Stimulated activated CD4-positive, alpha-beta T cell treated with anti-CD3 and anti-CD28 coated beads, Interleukin-4, amount 100 ng/mL, for 24 hours (primary cell): ENCODE data around the gene DHDDS.
A peak's percentile ranks its signal among the peaks of the same experiment; 100 is the strongest.
"Not testable (repeated sequence)": the region's sequence is repeated elsewhere in the genome, so short reads cannot be mapped to it uniquely, and the experiment has no call there.

Experiments
- DNase-seq: peaks from one replicate; pipeline ENCODE4 v3.0.0-alpha.2; 2020

Gene DHDDS, protein sequence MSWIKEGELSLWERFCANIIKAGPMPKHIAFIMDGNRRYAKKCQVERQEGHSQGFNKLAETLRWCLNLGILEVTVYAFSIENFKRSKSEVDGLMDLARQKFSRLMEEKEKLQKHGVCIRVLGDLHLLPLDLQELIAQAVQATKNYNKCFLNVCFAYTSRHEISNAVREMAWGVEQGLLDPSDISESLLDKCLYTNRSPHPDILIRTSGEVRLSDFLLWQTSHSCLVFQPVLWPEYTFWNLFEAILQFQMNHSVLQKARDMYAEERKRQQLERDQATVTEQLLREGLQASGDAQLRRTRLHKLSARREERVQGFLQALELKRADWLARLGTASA

DNA sequence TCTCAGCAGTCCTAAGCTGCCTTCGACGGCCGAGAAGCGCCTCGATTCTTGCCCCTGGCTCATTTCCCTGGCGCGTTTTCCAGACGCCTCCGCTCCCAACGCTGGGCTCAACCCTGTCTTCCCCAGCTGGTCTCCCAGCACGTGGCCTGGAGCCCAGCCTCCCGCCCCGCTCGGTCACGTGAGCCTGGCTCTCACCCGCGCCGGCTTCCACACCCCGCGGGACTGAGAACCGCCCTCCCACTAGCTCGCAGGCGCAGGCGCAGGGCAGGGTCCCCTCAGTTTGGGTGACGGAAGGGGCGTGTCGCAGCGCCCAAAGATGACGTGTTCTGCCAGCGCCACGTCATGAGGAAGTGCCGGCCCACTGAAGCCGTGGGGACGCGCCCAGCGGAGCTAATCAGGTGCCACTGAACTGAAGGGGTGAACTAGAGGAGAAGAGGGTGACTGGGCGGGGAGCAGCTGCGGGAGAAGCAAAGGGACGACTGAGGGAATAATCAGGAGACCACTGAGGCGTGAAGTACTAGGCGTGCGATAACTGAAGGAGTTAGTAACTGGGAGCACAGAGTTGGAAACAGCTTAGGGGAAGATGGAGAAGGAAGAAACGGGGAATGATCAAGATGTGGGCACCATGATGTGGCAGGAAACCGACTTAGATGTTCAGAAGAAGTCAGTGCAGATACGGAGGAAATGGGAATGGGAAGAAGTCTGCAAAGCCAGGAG is at the start of gene DHDDS:
Gene DHDDS (plus strand): TSS at position 343 of the 717 bp plus-strand sequence. CDS start 625 bp downstream, outside the sequence.
- peak; percentile 98 for DNase-seq

DNA sequence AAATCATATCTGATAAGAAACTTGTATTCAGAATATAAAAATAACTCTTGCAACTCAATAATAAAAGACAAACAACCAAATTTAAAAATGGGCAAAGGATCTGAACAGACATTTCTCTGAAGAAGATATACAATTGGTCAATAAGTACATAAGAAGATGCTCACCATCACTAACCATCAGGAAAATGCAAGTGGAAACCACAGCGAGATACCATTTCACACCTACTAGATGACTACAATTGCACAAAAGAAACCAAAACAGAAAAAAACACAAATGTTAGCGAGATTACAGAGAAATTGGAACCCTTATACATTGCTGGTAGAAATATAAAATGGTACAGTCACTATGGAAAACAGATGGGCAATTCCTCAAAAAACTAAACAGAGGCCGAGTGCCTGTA is 48.0 kb upstream of the DHDDS start:
- no peak for DNase-seq

DNA sequence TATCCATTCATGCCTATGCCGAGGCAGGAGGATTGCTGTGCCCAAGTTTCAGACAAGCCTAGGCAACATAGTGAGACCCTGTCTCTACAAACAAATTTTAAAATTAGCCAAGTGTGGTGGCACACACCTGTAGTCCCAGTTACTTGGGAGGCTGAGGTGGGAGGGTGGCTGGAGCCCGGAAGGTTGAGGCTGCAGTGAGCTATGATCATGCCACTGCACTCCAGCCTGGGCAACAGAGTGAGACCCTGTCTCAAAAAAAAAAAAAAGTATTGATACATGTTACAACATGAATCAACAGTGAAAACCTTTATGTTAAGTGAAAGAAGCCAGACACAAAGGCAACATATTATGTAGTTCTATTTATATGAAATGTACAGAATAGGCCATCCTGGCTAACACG is 47.1 kb upstream of the DHDDS start:
- not testable (repeated sequence) for DNase-seq

GRCh38 chr1:26387447-26387846 is 44.7 kb upstream of the DHDDS start:
- DNase-seq: no peak

DNA sequence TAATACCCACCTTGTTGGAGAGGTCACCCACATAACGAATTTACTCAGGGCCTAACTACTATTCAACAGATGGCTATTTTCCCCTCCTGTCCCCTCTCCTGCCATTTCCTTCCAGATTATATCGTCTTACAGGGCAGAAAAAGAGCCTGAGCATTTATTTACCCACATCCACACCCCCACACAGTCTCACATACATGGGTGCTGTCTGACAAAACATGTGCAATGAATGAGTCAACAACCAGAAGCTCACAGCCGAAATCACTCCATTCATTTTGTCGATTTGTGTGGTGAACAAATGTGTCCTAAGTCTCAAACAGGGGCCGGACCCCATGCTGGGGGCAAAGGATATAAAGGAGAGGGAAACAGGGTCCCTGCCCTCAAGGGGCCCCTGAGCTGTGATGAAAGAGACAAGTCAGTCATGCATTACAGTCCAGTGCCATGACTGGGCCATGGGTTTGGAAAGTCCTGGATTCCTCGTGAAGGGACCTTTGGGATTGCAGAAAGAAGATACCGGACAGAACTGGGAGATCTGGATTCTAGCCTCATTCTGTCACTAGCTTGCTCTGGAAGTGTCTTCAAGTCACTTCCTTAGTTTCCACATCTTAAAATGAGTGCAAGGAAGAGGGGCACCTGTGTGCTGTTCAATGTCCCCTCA is 43.2 kb upstream of the DHDDS start:
- no peak for DNase-seq

DNA sequence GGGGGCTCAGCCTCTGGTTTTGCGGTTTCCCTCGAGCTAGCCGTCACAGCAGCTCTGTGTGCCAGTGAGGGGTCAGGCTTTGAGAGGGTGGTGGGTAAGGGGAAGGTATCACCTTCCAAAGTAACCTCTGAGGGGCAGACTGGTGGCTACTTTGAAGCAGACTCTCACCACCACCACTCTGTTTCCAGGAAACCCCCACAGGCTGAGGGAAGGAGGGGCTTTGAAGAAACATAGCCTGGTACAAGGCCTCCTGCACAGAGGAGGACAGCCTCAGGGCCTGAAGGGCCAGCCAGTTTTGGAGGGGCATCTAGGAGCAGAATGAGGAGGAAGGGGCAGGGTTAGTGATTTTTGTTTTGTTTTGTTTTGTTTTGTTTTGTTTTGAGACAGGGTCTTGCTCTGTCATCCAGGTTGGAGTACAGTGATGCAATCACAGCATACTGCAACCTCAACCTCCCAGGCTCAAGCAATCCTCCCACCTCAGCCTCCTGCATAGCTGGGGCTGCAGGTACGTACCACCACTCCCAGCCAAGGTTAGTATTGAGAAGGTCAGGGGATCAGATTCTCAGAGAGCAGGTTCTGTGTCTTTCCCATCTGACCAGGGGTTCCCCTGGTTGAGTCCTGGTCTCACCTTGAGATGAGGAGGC is 42.4 kb upstream of the DHDDS start:
- DNase-seq: no peak

- DNase-seq: peak; percentile 33
Measured at GRCh38 chr1:26391450-26391849, 40.7 kb upstream of the DHDDS start.

GRCh38 chr1:26395754-26396153 is 36.4 kb upstream of the DHDDS start:
- no peak for DNase-seq

DNA sequence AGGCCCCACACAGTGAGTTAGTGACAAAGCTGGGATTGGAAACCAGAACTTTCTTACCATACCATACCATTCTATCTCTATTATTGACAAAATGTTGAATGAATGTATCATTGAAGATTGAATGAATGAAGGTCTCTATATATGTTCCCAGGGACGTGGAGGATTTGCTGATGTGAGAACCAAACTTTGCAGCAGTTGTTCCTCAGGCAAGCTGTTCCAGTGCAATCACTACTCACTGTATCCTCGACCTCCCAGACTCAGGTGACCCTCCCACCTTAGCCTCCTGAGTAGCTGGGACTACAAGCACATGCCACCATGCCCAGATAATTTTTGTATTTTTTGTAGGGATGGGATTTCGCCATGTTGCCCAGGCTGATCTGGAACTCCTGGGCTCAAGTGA is 33.1 kb upstream of the DHDDS start:
- DNase-seq: no peak

GRCh38 chr1:26401891-26402290 is 30.2 kb upstream of the DHDDS start:
- DNase-seq: no peak

DNA sequence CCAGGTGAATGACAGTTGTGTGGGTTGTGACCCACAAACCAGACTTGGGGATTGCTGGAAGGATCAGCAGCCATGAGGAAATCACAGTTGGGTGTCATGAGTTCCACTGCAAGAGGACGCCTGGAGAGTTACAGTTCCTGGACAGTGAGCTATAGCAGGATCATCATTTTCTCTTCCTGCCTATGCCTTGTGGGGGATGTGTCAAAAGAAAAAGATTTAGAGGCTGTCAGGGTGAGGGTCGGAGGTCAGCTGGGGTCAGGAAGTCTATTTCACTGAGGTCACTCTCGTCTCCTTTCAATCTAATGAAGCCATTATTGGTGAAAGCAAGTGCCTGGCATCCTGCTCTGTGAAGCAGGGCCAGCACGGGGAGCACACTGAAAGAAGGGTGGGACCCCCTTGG is 28.5 kb upstream of the DHDDS start:
- DNase-seq: no peak

- no peak for DNase-seq
Measured at GRCh38 chr1:26404641-26405040, 27.5 kb upstream of the DHDDS start.

DNA sequence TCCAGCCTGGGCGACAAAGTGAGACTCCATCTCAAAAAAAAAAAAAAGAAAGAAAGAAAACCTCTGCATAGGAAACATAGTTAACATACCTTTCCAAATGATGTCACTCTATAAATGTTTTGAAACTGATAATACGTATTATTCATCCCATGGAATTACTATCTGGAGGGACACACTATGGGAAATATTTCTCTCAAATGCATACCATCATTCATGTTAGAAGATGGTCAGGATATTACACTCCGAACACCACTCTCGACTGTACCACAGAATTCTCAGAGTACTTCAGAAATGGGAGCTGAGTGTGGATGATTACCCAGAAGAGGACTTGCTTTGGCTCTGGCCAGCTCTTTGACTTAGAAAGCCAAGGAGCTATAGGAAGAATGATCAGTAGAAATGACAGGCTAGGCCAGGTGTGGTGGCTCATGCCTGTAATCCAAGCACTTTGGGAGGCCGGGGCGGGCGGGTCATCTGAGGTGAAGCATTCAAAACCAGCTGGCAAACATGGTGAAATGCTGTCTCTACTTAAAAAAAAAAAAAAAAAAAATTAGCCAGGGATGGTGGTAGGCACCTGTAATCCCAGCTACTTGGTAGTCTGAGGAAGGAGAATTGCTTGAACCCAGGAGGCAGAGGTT is 26.7 kb upstream of the DHDDS start:
- DNase-seq: no peak

DNA sequence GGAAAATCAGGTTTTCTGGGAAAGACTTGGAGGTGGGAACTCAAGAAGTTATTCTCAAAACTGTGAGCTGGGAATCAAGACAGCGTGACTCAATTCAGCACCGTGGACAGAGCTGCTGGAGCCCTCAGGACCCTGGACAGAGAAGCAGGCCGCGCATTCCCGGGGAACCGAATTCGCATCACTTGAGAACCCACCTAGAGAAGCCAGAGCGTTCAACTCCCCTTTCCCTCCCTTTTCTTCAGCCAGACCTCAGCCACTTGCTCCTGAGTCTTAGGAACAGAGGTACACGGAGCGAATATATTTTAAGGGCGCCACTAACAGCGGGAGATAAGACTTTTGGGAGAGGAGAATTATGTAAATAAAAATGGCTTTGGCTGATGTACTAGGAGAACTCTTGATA is 23.5 kb upstream of the DHDDS start:
- DNase-seq: peak; percentile 79

DNA sequence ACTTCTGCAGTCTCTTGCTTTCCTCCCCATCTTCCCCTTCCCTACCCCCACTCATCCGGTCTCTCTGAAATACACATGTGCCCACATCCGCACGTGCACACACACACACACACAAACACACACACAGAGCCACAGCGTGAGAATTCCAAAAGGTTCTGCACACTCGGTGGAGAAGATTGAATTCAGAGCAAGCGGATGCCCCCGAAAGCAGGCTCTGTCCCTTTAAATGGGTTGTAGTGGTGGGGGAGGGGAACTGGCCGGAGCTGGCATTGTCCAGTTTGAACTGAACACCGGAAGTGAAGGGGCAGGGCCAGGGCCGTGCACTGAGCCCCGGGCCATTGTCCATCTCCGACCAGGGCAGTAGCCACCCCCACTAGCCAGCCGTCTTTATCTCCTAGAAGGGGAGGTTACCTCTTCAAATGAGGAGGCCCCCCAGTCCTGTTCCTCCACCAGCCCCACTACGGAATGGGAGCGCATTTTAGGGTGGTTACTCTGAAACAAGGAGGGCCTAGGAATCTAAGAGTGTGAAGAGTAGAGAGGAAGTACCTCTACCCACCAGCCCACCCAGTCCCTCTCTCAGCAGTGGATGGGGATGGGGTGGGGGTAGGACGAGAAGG is 22.8 kb upstream of the DHDDS start:
- no peak for DNase-seq

GRCh38 chr1:26410706-26411623 is 21.2 kb upstream of the DHDDS start, which contains the start of gene LIN28A:
Gene LIN28A (plus strand): TSS chr1:26410817. CDS start chr1:26410892, 75 bp downstream.
- no peak for DNase-seq

GRCh38 chr1:26411624-26412074 is 20.5 kb upstream of the DHDDS start:
- no peak for DNase-seq

- DNase-seq: no peak
Measured at GRCh38 chr1:26412180-26412840, 19.8 kb upstream of the DHDDS start.

DNA sequence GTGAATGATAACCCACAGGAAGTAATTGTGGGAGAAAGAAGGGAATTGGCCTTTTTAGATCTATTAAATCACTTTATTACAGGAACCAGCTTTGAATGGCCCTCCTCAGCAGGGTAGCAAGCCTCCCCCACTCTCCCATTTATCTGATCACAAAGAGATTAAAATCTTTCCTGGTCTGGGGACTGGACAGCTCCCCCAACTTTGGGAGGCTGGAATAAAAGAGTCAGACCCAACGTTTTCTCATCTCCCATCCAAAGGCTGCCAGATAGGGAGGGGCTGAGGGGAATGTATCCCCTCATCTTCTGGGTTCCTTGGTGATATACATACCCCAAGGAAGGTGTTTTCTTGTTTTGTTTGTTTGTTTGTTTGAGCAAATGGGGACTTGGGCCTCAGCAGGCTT is 19.1 kb upstream of the DHDDS start:
- no peak for DNase-seq

DNA sequence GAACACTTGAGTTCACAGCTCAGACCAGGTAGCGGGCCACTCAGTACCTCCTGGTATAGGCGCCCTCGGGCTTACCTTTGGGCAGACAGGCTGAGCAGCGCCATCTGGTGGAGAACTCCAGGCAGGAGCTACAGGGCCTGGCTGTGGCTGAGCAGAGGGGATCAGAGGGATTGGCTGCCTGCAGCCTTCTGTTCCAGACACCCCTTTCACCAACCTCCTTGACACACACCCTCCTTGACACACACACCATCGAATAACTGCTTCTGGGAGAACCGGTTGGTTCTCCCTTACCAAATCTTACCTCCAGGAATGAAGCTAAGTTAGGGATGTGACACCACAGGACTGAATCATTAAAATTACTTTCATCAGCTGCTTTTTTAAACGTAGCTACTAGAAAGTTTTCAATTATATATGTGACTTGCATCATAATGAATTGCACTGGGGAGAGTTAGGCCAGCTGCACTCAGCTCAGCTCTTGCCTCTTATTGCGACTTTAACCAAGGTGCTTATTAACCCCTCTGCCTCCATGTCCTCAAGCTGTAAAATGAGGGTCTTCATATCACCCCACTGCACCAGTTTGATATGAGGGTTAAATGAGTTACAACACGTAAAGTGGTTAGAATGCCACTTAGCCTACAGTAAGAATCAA is 14.9 kb upstream of the DHDDS start:
- peak; percentile 89 for DNase-seq
